IPS DF 4.7 (cell line): ENCODE measurements around the gene FUT4.
"Not testable (repeated sequence)": the region's sequence is repeated elsewhere in the genome, so short reads cannot be mapped to it uniquely, and the experiment has no call there.

Experiments
- DNase-seq: peaks from one replicate; pipeline ENCODE4 v3.0.0-alpha.2; 2013; ENCODE audit warnings: low spot score; ENCODE audit errors: extremely low read depth

Gene FUT4

DNA sequence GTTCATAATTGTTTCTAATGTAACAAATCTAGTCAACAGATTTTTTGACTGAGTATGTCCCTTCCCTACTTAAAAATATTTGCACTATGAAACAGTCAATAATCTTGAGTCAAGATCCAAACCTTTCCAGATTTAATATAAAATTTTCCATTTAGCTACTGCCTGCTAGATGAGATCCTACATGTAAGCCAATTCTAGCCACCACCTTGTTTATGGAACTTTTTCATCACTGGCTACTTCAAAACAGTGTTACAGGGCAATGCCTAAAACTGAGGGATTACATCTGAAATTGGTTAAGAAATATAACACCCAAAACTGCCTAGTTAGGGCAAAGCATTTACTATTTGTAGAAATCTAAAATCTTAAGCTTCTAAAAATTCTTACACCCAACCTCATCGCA is 10.5 kb upstream of the FUT4 start:
- DNase-seq = no peak

DNA sequence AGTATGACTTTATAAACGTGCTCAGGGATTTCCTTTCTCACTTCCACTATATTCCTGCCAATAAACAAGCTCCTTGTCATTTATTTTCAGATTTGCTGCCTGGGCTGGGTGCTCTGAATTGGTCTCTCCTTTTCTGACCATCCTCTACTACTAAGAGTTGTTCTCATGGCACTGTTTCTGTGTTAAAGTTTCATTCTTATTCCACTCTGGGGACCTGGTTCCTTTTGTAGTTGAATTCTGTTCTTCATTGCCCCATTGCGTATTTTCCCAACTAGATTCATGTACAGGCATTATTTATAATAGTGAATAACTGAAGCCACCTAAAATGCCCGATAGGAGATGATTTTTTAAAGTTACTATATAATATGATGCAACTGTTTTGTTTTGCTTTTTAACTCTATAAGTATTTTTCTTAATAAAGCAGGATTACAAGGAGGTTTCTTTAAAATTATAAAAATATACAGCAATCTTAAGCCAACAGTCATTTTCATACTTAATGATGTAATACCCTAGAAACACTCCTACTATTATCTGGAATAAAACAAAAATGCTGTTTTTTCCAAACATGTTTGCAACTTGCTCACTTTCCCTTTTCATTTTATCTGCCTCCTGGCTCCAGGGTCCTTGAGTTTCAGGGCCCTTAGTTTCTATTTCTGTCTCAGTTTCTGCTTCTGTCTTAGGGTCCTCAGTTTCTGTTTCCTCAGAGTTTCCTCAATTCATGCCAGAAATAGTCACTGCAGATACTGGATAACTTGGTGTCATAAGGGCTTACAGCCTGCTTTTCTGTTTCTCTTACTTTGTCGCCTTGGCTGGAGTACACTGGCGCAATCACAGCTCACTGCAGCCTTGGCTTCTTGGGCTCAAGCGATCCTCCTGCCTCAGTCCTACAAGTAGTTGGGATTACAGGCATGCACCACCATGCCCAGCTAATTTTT is 9.8 kb upstream of the FUT4 start:
- DNase-seq = no peak

DNA sequence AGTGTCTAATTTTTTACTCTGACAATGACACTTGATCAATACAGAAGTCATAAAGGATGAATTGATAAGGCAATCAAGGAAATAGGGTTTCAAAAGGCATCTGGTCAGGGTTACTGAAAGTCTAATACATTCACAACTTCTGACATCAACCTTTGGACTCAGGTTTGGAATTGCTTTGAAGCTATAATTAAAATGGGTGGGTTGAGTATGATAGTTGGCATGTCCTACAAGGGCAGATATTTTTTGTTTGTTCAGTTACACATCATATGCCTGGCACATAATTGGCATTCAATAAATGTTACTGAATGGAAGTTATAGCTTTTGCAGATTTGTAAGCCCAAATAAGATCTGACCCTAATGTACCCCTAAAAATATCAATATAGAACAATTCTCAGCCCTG is 7.3 kb upstream of the FUT4 start:
- no peak for DNase-seq

DNA sequence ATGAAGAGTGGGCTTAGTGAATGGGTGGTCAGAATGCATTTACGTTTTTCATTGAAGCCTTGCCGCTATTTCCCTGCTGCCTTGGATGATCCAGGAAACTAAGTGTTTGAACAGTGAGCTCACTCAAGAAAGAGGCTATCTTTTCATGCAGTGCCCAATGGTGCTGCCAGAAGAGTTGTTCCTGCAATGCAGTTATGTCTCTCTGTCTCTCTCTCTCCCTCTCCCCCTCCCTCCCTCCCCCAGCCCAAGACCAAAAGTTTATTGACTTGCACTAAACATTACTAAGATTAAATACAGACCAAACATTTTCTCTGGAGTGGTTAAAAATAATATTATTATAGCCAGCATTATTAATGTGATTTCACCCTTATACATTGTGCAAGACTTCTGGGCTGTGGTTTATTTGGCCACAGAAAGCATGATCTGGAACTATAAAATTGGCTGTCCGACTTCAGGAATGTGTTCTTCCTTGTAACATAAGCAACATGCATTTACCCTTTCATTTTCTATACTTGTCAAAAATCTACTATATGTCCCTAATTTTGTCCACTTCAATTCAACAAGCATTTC is 6.6 kb upstream of the FUT4 start:
- DNase-seq = no peak

DNA sequence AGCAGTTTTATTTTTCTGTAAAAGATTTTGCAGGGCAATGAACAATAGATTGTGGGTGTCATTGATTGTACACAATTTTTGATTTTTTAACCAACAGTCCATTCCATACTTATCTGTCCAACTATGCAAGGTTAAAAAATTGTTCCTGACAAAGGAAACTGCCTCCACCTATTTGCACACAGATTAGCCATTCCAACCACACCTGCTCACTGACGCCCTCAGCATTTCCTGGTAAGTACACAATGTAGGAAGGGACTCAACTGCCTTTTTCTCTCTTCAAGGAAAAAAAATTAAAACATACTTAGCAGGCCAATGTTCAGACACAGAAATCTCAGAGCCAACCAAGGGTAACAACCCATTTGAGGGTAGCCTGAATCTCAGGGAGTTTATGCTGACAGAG is 4.3 kb upstream of the FUT4 start:
- no peak for DNase-seq

DNA sequence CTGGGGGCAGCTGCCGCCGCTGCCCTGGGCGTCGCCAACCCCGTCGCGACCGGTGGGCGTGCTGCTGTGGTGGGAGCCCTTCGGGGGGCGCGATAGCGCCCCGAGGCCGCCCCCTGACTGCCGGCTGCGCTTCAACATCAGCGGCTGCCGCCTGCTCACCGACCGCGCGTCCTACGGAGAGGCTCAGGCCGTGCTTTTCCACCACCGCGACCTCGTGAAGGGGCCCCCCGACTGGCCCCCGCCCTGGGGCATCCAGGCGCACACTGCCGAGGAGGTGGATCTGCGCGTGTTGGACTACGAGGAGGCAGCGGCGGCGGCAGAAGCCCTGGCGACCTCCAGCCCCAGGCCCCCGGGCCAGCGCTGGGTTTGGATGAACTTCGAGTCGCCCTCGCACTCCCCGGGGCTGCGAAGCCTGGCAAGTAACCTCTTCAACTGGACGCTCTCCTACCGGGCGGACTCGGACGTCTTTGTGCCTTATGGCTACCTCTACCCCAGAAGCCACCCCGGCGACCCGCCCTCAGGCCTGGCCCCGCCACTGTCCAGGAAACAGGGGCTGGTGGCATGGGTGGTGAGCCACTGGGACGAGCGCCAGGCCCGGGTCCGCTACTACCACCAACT is 1.0 kb downstream of the FUT4 start:
- DNase-seq = no peak

DNA sequence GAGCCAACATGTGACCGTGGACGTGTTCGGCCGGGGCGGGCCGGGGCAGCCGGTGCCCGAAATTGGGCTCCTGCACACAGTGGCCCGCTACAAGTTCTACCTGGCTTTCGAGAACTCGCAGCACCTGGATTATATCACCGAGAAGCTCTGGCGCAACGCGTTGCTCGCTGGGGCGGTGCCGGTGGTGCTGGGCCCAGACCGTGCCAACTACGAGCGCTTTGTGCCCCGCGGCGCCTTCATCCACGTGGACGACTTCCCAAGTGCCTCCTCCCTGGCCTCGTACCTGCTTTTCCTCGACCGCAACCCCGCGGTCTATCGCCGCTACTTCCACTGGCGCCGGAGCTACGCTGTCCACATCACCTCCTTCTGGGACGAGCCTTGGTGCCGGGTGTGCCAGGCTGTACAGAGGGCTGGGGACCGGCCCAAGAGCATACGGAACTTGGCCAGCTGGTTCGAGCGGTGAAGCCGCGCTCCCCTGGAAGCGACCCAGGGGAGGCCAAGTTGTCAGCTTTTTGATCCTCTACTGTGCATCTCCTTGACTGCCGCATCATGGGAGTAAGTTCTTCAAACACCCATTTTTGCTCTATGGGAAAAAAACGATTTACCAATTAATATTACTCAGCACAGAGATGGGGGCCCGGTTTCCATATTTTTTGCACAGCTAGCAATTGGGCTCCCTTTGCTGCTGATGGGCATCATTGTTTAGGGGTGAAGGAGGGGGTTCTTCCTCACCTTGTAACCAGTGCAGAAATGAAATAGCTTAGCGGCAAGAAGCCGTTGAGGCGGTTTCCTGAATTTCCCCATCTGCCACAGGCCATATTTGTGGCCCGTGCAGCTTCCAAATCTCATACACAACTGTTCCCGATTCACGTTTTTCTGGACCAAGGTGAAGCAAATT is 1.8 kb downstream of the FUT4 start:
- no peak for DNase-seq

DNA sequence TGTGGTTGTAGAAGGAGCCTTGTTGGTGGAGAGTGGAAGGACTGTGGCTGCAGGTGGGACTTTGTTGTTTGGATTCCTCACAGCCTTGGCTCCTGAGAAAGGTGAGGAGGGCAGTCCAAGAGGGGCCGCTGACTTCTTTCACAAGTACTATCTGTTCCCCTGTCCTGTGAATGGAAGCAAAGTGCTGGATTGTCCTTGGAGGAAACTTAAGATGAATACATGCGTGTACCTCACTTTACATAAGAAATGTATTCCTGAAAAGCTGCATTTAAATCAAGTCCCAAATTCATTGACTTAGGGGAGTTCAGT is 2.4 kb downstream of the FUT4 start:
- no peak for DNase-seq

DNA sequence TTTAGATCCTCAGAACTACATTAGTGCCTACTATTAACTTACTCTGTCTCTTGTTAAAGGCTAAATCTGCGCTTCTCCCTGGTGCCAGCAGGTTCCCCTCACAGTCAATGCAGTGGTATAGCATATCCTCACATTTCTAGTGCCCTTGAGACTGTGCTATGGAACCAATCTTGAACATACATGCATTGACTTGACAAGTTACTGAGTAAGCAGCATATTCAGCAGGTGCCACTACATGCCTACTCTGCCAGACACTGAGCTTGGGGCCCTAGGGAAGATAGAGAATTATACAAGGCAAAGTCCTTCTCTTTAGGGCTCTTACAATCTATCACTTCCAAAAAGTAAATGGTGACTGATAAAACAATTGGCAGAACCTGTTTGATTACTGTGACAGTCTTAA is 3.2 kb downstream of the FUT4 start:
- no peak for DNase-seq

DNA sequence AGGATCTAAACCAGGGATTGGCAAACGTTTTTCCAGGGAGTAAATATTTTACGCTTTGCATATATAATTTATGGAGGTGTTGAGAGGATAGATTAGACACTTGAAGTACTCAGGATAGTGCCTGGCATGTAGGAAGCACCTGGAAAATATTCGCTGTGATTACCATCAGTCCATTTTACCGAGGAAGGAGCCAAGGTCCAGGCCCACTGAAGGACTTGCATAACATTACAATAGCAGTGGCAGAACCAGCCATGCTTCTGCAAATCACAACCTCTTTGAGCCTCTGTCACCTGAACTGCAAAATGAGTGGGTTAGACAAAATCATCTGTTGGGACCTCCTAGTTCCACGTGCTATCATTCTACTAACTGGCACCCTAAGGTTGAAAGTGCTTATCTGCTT is 5.4 kb downstream of the FUT4 start:
- DNase-seq = no peak

DNA sequence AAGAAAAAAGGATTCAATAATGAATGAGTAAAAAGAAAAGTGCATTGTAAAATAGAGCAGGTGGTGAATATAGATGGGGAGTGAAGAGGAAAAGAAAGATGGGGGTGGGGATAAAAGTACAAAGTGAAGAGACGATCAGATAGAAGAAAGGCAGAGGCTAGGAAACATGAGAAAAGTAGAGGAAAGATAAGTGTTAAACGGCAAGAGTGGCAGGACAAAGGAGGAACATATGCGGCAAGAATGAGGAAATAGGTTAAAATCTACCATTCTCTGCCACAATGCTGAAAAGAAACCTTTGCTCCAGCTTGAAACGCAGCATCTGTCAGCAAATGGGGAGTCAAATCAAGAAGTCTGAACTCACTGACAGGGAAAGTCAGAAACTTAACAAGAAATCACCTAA is 6.8 kb downstream of the FUT4 start:
- DNase-seq = no peak

DNA sequence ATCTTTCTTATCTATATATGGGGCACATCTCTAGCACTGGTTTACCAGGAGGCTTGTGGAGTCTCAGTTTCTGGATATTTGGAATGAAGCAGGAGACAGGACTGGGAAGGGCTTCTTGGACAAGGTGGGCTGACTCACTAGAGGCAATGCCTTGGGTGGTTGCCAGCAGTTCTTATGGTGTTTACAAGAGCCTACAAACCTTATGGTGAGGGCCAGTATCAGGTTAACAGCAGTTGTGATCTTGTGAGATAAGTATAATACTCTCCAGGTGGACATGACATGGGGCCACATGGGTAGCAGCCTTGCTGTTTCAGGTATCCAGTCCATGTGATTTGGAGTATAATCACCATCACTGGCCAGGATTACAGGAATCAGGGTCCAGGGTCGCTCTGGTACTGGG is 10.2 kb downstream of the FUT4 start:
- no peak for DNase-seq

DNA sequence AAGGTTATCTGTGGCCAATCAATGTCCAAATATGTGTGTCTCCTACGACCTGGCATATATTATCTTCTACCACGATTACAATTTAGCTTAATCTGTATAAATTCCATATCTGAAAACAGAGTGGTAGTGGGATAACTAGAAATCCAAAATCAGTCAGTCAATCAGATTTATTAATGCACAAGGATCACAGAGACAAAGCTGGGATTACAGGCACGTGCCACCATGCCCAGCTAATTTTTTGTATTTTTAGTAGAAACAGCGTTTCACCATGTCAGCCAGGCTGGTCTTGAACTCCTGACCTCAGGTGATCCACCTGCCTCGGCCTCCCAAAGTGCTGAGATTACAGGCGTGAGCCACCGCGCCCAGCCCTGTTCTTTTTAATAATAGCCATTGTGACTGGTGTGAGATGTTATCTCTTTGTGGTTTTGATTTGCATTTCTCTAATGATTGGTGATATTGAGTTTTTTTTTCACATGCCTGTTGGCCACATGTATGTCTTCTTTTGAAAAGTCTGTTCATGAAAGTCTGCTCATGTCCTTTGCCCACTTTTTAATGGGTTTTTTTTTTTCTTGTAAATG is 12.1 kb downstream of the FUT4 start:
- not testable (repeated sequence) for DNase-seq

DNA sequence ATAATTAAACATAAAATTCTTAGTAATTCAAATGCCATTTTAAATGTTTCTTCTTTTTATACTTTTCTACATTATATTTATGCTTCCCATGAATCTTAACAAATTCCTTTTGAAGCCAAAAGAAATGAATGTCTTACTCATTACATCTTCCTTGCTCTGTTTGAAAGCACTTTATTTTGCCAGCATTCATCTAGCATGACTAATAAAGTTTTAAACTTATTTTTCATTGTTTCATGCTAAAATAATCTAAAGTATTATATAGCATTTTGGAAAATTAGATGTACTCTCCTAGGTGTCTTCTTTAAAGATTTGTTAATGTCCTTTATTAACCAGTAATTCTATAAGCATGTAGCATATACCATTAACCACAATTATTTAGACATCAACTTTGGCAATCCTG is 13.7 kb downstream of the FUT4 start:
- no peak for DNase-seq

DNA sequence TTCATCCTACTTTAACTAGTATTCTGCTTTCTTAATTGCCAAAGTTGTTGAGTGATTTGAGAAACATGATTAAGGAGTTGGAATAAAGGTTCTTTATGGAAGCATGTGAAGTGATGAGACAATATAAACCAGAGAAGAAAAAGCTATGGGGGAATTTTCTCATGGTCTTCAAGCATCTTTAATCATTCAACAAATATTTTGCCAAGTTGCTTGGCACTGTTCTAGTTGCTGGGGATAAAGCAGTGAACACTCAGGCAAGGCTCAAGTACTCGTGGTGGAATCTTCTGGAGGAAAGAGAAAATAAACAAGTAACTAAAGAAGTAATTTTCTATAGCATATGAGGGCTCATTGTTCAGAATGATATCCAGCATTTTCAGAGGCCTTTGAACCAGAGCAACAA is 14.3 kb downstream of the FUT4 start:
- no peak for DNase-seq

DNA sequence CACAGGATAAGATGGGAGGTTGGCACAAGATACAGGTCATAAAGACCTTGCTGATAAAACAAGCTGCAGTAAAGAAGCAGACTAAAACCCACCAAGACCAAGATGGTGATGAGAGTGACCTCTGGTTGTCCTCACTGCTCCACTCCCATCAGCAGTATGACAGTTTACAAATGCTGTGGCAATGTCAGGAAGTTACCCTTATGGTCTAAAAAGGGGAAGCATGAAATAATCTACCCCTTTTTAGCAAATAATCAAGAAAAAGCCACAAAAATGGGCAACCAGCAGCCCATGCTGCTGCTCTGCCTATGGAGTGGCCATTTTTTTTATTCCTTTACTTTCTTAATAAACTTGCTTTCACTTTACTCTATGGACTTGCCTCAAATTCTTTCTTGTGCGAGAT is 14.7 kb downstream of the FUT4 start:
- no peak for DNase-seq

DNA sequence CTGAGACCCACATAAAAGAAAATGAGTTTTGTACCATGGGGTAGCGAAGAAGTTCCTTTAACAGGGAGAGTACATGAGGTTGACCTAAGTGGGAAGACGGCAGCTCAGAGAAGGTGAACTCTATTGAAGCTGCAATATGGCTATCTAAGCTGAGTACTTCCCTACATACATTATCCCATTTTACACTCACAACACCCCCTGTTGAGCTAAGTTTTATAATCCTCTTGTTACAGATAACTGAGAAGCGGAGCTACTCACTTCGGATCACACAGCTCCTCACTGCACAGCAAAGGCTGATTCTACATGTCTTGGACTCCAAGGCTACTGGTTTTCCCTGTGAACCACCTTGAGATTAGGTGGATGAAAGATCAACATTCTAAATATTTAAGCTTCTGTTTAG is 15.2 kb downstream of the FUT4 start:
- no peak for DNase-seq

DNA sequence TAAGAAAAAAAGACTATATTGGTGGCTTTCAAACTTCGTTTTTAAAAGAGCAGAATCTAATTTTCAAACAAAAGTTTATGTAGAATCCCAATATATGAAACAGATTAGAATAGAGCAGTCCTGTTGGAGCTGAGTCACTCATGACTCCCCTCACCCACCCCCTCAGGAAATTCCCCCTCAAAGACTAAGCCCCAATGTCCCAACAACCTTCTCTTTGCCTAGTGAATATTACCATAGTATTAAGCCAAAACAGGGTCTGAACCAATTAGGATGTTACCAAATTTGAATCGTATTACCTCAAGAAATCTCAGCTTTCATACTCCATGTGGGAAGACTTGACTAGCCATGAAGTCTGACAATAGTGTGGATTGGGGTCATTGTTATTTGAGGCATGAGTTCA is 15.6 kb downstream of the FUT4 start:
- DNase-seq = no peak

DNA sequence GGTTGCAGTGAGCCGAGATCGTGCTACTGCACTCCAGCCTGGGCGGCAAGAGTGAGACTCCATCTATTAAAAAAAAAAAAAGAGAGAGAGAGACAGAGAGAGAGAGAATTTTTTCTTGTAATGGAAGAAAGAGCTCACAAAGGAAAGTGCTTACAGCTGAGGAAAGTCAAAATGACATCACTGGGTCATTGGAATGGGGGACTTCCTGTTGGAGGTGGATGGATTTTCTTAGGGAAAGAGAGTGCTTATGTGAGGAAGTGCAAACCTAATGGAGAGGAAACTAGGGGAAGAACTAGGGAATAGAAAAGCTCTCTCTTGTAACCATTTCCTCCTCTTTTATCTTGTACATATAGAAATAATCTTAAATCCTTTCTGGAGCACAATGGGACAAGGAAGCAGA is 17.1 kb downstream of the FUT4 start:
- DNase-seq = no peak

DNA sequence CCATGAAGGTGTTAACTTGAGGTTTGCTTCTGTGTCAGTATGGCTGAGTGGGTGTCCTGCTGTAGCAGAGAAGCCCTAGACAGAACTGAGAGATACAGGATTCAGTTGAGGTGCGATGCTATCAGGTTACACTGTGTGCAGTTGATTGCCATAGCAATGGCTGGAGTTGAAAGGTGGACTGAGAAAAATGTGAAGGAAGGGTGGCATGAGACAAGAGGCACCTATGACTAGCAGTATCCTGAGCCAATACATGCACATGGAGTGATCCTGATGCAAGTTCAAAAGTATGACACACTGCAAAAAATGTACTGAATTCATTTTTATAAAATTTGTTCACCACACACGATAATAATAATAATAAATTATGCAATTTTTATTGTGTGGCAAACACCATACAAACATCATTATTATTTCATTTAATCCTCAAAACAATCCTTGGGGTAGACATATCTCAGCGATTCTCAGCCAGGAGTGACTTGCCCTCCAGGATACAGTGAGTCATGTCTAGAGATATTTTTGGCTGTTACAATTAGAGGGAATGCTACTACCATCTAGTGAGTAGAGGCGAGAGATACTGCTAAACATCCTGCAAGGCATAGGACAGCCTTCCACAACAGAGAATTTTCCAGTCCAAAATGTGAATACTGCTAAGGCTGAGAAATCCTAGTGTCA is 19.6 kb downstream of the FUT4 start:
- no peak for DNase-seq

DNA sequence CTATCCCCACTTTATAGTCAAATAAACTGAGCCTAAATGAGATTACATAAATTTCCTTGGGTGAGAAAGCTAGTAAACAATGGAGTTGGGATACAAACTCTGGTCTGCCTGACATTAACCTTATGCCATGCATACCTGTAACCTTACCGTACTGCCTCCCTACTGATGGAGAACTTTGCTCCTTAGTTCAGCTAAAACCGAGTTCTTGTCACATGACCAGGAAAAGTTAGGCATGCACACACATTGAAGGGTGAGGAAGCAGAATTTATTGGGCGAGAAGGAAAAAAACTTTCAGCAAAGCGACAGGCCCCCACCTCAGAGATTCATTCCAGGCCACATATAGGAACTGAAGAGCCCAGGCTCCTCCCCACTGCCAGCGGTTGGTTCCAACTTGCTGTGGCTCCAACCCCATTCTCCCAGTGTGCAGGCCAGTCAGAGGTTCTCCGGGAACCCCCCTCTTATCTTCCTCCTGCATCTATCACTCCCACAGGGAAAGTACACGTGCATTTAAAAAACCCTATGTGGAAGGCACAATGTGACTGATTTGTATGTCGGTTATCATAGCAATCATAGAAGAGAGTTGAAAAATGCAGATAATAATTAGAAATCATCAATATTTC is 20.2 kb downstream of the FUT4 start:
- DNase-seq = no peak
